Limb (tissue), 2 donors: Measurements from ENCODE around the gene BSN.

Source experiments
- DNase-seq, 2 donors: peaks; one replicate each; pipeline ENCODE4 v3.0.0-alpha.2; 2016; ENCODE audit errors: extremely low spot score in 2 of 2

The BSN gene

DNA sequence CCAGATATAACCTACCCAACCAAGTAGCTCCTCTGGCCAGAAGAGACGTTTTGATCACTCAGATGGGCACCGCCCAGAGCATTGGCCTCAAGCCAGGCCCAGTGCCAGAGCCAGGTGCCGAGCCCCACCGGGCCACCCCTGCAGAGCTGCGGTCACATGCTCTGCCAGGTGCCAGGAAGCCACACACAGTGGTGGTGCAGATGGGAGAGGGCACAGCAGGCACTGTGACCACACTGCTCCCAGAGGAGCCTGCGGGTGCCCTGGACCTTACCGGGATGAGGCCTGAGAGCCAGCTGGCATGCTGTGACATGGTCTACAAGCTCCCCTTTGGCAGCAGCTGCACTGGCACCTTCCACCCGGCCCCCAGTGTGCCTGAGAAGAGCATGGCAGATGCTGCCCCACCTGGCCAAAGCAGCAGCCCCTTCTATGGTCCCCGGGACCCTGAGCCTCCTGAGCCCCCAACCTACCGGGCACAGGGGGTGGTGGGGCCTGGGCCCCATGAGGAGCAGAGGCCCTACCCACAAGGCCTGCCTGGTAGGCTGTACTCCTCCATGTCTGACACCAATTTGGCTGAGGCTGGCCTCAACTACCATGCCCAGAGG, 100.8 kb downstream of the BSN start:
- DNase-seq: no peak

DNA sequence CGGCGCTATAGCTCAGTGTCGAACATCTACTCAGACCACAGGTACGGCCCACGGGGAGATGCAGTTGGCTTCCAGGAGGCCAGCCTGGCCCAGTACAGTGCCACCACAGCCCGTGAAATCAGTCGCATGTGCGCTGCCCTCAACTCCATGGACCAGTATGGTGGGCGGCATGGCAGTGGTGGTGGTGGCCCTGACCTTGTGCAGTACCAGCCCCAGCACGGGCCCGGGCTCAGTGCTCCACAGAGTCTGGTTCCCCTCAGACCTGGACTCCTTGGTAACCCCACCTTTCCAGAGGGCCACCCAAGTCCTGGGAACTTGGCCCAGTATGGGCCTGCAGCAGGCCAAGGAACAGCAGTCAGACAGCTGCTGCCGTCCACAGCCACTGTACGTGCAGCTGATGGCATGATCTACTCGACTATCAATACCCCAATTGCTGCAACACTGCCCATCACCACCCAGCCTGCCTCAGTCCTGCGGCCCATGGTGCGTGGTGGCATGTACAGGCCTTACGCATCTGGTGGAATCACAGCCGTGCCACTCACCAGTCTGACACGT, 101.5 kb downstream of the BSN start:
- no peak for DNase-seq

DNA sequence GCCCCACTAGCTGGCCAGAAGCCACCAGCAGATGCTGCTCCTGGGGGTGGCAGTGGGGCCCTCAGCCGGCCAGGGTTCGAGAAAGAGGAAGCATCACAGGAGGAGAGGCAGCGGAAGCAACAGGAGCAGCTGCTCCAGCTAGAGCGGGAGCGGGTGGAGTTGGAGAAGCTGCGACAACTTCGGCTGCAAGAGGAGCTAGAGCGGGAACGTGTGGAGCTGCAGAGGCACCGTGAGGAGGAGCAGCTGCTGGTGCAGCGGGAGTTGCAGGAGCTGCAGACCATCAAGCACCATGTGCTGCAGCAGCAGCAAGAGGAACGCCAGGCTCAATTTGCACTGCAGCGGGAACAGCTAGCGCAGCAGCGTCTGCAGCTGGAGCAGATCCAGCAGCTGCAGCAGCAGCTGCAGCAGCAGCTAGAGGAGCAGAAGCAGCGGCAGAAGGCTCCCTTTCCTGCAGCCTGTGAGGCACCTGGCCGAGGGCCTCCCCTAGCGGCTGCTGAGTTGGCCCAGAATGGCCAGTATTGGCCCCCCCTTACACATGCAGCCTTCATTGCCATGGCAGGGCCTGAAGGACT, 102.3 kb downstream of the BSN start:
- peak in 1 of 2 donors; percentile 53 for DNase-seq

DNA sequence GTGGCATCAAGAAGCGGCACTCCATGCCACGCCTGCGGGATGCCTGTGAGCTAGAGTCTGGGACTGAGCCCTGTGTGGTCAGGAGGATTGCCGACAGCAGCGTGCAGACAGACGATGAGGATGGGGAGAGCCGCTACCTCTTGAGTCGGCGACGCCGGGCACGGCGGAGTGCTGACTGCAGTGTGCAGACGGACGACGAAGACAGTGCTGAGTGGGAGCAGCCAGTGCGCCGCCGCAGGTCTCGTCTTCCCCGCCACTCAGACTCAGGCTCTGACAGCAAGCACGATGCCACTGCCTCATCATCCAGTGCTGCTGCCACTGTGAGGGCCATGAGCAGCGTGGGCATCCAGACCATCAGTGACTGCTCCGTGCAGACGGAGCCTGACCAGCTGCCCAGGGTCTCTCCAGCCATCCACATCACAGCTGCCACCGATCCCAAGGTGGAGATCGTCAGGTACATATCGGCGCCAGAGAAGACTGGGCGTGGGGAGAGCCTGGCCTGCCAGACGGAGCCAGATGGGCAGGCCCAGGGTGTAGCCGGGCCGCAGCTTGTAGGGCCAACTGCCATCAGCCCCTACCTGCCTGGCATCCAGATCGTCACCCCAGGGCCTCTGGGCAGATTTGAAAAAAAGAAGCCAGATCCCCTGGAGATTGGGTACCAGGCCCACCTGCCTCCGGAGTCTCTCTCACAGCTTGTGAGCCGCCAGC, 103.1 kb downstream of the BSN start:
- no peak for DNase-seq

DNA sequence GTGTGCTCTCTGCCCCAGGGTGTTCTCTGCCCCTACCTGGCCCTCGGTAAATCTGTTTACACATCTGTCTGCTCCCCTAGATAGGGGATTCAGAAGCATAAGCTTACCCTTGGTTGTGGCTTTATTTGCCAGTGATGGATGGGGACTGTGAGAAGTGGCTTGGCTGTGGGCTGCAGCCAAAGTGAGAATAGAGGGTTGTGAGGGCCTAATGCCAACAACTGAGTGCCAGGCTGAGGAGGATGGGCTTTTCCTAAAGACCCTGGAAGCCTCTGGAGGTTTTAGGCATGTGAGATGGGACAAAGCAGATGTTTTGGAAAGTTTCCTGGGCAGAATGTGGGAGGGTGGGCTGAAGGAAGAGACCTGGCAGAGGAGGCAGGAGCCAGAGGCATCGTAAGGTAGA, 104.4 kb downstream of the BSN start:
- DNase-seq: no peak

DNA sequence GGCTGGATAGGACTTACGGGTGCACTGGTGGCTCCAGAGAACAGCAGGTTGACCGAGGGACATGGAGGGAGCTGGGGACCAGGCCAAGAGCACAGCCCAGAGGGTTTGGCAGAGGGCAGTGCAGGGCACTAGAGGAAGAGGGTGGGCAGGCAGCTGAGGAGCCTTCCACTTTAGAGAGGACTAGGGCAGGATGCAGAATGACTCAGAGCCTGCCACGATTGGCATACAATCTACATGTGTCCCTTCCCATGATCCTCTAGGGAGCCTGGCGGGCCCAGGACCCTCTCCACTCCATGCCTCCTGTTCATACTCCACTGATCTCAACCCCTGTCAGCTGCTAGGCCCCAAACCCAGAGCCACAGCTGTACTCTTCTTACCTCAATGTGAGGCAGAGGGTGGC, 105.5 kb downstream of the BSN start:
- no peak for DNase-seq

DNA sequence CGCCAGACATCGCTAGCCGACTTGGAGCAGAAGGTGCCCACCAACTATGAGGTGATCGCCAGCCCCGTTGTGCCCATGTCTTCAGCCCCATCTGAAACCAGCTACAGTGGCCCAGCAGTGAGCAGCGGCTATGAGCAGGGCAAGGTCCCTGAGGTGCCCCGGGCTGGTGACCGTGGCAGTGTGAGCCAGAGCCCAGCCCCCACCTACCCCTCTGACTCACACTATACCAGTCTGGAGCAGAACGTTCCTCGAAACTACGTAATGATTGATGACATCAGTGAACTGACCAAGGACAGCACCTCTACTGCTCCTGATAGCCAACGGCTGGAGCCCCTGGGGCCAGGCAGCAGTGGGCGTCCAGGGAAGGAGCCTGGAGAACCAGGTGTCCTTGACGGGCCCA, 107.0 kb downstream of the BSN start:
- no peak for DNase-seq

DNA sequence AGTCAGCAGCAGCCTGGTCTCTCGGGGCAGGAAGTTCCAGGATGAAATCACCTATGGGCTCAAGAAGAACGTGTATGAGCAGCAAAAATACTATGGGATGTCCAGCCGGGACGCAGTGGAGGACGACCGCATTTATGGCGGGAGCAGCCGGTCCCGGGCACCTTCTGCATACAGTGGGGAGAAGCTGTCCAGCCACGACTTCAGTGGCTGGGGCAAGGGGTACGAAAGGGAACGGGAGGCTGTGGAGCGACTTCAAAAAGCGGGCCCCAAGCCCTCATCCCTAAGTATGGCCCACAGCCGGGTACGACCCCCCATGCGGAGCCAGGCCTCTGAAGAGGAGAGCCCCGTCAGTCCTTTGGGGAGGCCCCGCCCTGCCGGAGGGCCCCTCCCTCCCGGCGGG, 107.7 kb downstream of the BSN start:
- no peak for DNase-seq

DNA sequence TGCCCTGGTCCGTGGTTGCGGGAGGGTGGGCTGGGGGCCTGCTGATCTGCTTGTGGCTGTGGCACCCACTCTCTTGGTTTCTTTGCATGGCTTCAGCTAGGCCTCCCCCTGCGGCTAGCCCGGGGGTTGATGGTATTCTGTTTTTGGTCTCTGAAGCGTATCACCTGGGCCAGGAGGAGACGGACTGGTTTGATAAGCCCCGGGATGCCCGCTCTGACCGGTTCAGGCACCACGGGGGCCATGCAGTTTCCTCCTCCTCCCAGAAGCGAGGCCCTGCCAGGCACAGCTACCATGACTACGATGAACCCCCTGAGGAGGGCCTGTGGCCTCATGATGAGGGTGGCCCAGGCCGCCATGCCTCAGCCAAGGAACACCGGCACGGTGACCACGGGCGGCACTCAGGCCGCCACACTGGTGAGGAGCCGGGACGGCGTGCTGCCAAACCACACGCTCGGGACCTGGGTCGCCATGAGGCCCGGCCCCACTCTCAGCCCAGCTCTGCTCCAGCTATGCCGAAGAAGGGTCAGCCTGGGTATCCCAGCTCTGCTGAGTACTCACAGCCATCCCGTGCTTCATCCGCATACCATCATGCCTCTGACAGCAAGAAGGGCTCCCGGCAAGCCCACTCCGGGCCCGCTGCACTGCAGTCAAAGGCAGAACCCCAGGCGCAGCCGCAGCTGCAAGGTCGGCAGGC, 108.6 kb downstream of the BSN start:
- no peak for DNase-seq

DNA sequence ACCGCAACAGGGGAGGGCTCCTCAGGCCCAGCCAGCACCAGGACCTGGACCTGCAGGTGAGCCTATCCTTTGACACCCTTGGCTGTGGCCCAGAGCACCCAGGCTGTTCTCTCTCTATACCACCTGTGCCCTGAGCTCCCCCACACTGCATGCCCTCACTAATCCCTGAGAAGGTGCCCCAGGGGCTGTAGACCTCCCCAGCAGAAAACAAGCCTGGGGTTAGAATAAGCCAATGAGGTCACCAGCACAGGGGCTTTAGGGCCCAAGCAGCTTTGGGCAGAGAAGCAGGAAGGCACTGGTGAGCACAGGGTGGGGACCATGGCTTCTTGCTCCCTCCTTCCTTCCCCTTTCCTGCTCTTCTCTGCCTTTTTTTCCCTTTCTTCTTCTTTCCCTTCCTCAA, 109.6 kb downstream of the BSN start:
- DNase-seq: no peak

DNA sequence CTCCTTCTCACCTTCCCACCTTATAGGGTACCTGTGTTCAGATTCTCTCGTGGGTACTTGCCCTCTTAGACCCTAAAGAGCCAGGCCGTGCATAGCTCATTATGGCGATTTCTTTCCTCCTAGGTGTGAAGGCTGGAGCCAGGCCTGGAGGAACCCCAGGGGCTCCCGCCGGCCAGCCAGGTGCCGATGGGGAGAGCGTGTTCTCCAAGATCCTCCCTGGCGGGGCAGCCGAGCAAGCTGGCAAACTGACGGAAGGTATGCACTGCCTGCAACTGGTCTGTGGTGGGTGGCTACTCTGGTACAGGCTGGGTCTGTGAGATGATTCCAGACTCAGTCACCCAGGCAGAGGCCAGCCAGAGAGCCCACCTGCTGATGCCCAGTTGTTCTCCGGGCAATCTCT, 110.0 kb downstream of the BSN start:
- DNase-seq: no peak

DNA sequence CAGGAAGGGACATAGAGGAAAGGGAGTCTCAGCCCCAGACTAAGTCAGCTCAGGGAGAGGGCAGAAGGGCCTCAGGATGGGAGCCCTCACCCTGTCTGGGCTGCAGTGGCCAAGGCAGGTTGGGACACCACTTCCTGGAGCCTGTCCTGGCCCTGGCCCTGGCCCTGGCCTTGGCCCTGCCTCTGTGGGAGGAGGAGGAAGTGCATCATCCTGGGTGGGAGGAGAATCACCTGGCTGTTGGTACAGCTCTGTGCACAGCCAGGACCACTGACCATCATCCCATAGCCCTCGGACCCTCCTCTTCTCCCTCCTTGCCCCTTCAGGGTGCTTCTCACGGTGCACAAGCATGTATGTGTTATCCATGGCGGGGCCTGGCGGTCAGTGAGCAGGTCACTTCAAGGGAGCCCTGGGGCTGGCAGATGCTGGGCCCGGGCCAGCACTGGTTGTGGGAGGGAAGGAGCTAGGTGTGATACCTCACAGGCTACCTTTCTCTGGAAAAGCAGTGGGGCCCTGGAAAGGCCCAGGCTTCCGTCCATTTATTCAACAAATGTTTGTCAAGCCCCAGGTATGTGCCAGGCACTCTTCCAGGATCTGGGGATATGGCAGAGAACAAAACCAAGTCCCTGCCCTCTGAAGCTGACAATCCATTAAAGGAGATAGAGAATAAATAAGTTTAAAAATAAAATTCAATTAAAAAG, 111.7 kb downstream of the BSN start:
- no peak for DNase-seq

DNA sequence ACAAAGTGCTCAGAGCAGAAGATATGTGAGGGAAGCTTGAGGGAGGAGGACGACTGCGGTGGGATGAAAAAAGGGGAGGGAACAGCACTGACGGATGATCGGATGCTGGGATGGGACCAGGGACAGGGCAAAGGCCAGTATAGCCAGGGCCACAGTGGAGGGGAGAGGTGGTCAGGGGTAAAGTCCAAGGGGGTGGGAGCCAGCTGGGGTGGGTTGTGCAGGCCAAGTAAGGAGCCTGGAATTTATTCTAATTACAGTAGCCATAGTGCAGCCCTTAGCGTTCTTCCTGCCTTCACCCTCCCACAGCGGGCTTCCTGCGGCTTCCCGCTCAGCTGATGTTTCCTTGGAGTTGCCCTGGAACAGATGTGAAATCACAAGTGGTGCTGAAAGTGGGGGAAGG, 112.3 kb downstream of the BSN start:
- DNase-seq: no peak

DNA sequence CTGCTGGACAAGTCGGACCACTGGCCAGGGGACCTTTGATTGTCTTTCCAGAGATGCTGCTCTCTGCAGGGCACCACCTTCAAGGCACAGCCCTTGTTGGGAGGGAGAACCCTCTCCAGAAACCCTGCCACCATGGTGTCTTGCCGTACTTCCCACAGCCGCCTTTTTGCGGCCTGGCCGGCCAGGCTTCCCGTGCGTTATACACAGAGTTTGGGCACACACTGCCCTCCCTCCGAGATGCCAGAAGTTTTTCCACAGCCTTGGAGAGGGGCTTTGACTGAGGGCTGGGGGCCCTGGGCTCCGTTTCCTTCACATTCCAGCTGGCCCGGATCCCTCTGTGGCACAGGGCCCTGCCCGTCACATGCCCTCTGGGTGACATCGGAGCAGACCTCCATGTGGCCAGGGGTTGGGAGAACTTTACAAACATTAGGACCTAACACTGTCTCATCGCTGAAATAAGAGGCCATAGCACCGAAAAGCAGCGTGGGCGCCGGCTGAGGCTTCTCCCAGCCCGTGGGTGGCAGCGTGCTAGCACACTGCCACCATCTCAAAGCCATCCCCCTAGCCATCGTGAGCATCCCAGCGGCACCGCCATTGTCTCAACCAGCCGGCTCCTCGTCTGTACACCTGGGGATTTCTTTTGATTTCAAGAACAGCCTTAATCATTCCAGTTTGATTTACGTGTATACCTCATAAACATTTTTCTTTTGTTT, 113.6 kb downstream of the BSN start:
- DNase-seq: no peak

DNA sequence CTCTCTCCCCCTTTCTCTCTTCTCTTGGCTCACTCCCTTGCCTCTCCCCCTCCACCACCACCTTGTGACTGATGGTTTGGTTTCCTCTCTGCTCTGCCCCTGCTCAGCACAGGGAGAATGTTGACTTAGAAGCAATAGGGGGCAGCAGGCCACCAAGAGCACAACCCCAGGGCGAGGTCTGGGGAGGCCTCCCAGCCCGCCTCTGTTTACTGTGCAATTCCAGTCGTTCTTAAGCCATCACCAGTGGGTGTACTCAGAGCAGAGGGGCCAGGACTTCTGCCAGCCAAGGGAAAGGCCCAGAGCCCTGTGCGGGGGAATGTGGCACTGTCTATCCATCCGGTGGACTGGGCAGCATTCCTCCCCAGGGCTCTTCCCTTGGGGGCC, 114.1 kb downstream of the BSN start:
- DNase-seq: no peak

DNA sequence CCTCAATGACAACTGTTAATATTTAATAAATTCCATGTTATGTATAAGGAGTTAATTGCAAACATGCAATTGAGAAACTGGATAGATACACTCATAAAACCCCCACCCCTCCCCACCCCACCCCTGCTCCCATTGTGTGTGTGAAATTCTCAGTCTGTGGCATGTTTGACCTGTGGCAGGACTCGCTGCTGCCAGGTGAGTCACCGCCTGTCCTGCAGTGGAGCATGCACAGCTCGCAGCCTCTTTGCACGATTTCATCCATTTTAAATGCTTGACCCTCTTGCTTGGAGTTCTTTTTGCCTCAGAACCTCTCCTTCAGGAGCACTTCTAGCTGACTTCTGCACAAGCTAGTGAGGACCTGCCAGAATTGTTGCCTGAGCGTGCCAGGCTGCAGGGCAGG, 114.6 kb downstream of the BSN start:
- DNase-seq: no peak

DNA sequence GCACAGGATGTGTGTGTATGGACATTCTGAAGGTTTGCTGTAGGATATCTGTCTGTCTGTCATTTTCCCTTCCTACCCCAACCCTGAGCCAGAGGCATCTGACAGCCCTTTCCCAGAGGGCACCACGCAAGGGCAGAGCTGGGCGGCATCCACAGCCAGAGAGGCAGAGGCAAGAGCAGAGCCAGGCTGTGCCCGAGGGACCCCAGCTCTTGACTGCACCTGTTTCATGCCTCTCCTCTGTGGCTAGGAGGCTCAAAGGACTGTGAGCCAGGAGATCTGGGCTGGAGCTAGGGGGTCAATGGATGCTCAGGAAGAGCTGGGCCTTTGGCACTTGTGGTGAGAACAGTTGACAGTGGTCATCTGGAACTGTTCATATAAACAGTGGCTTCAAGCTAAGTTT, 115.1 kb downstream of the BSN start:
- DNase-seq: no peak

DNA sequence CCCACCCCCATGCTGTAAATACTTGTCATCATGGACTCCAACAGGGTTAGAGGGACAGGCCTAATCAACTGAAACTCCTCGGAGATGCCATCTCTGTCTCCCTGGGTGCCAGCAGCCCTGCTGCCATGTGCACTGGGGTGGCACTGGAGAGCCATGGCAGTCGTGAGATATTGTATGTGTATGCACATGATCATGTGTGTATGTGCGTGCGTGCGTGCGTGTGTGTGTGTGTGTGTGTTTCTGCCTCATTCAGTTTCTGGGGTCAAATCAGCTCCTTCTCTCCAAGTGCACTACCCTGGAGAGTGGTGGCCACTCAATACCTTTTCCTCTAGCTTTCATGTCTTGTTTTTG, 116.6 kb downstream of the BSN start:
- no peak for DNase-seq

DNA sequence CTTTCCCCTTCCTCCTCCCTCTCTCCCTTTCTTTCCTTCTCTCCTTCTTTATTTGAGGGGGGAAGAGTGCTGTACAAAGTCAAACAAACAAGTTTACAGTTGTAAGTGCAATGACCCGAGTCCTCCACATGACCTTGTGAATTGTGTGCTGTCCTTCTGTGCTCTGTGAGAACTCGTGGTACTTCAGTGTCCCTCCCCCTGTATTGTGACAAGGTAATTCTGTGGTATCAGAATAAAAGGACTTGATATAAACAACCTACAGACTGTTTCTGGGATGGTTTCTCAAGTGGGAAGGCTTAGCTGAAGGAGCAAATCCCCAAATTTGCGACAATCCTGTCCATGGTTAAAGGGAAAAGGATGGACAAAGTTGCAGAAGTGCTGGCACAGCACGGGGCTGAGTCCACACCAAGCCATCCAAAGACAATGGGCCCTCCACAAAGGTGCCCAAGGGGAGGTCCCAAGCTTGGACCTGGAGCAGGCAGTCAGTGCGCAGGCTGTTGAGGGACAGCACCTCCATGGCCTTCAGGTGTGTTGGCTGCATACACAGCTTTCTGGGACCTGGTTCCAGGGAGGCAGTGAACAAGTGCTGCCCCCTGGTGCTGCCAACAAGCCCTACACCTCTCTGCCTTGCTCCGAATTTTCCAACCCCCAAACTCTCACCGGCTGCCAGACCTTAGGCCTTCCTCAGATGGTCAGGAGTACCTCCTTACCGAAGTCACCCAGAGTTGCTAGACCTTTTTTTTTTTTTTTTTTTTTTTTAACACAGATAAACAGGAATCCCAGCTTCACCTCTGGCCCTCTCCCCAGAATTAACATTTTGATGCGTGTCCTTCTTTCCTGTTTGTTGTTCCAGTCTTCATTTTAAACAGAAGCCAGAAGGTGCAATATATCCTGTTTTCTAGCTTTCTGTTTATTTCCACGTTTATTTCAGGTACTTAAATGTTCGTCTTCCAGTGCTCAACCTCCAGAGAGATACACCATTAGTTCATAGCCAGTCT, 117.3 kb downstream of the BSN start:
- peak; percentile 50 to 83 for DNase-seq

DNA sequence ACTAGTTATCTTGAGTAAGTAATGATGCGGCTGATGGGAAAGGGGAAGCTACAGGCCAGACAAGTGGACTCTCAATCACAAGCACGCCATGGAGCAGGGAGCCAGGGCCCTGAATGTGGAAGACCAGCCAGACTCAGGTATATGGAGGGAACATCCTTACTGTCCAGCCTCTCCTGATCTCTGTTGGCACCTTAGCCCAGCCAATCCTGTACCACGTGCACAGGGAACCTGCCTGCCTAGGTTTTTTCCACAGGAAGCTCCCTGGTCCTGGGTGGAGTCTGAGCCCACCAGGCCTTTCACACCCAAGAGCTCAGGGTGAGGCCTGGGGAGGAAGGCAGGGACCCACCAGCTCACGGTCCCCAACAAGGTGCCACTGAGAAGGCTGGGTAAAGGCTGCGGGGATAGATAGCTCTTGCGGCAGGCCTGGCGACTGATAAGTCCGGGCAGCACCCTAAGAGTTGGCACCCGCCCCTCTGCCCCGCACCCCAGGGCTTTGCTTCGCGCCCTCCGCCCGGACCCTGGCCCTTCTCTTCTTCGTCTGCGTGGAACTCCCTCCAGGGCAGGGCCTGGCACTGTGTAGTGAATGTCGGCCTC, 118.9 kb downstream of the BSN start:
- no peak for DNase-seq
